Astrocyte (in vitro differentiated cells and primary cell): ENCODE data around the gene PTRH1.

Source experiments
- EZH2 ChIP-seq: IDR thresholded peaks from 2 replicates; pipeline ENCODE4 v1.6.1; 2012; ENCODE audit warnings: mild to moderate bottlenecking, low read length, inconsistent platforms; ENCODE audit not compliant: insufficient read depth
- TF ChIP-seq, protein P1 (sequence below): IDR thresholded peaks from 2 replicates; pipeline ENCODE4 v1.5.1; 2011; ENCODE audit warnings: low read depth, mild to moderate bottlenecking, inconsistent platforms, low read length, moderate library complexity; ENCODE audit not compliant: insufficient read depth

- no peak for TF ChIP-seq EZH2
- TF ChIP-seq, protein P1, sequence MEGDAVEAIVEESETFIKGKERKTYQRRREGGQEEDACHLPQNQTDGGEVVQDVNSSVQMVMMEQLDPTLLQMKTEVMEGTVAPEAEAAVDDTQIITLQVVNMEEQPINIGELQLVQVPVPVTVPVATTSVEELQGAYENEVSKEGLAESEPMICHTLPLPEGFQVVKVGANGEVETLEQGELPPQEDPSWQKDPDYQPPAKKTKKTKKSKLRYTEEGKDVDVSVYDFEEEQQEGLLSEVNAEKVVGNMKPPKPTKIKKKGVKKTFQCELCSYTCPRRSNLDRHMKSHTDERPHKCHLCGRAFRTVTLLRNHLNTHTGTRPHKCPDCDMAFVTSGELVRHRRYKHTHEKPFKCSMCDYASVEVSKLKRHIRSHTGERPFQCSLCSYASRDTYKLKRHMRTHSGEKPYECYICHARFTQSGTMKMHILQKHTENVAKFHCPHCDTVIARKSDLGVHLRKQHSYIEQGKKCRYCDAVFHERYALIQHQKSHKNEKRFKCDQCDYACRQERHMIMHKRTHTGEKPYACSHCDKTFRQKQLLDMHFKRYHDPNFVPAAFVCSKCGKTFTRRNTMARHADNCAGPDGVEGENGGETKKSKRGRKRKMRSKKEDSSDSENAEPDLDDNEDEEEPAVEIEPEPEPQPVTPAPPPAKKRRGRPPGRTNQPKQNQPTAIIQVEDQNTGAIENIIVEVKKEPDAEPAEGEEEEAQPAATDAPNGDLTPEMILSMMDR = no peak
Measured at GRCh38 chr9:127731938-127732337, 16.5 kb upstream of the PTRH1 start.
